Neural progenitor cell (in vitro differentiated cells): ENCODE measurements around the gene PCGF3. TPM values are rescaled to one million over a fixed set of nuclear protein-coding genes. Genes with fewer than 3 reads are reported as not detected.

Source experiments
- DNase-seq: peaks from one replicate; pipeline ENCODE4 v3.0.0-alpha.2; 2016; ENCODE audit warnings: low spot score
- H2AFZ ChIP-seq: fragments of 200-600 bp; sonication (generic); replicated peaks from 2 replicates; pipeline ENCODE4 v1.6.1; 2016; ENCODE audit warnings: antibody characterized with exemption
- H3F3A ChIP-seq: fragments of 200-600 bp; sonication (generic); 2 replicates; pipeline ENCODE4 v1.6.1; 2016; ENCODE audit warnings: antibody characterized with exemption, low read depth
- H3K27ac ChIP-seq: fragments of 200-600 bp; sonication (generic); 2 replicates; pipeline ENCODE4 v1.5.1; 2016; ENCODE audit warnings: mild to moderate bottlenecking
- H3K27me3 ChIP-seq: fragments of 200-600 bp; sonication (generic); 2 replicates; pipeline ENCODE4 v1.6.1; 2016; ENCODE audit warnings: mild to moderate bottlenecking, moderate library complexity
- H3K36me3 ChIP-seq: fragments of 200-600 bp; sonication (generic); 2 replicates; pipeline ENCODE4 v1.5.1; 2016
- H3K4me1 ChIP-seq: fragments of 200-600 bp; sonication (generic); 2 replicates; pipeline ENCODE4 v1.6.1; 2016; ENCODE audit warnings: mixed run types
- H3K4me2 ChIP-seq: fragments of 200-600 bp; sonication (generic); 2 replicates; pipeline ENCODE4 v1.6.1; 2016
- H3K4me3 ChIP-seq: fragments of 200-600 bp; sonication (generic); 2 replicates; pipeline ENCODE4 v1.5.1; 2016
- H3K79me2 ChIP-seq: fragments of 200-600 bp; sonication (generic); 2 replicates; pipeline ENCODE4 v1.6.1; 2016; ENCODE audit warnings: low read depth
- H3K9ac ChIP-seq: fragments of 200-600 bp; sonication (generic); 2 replicates; pipeline ENCODE4 v1.6.1; 2016
- H3K9me3 ChIP-seq: fragments of 200-600 bp; sonication (generic); 2 replicates; pipeline ENCODE4 v1.5.1; 2016; ENCODE audit warnings: low read depth
- H4K20me1 ChIP-seq: fragments of 200-600 bp; sonication (generic); 2 replicates; pipeline ENCODE4 v1.6.1; 2016; ENCODE audit warnings: low read depth
- H3K27ac Mint-ChIP-seq: 3 replicates; pipeline ENCODE4 v1.8.0; 2021; ENCODE audit warnings: mixed read lengths
- H3K27me3 Mint-ChIP-seq: 2 replicates; pipeline ENCODE4 v1.8.0; 2022; ENCODE audit warnings: low read depth, mild to moderate bottlenecking, inconsistent platforms, moderate library complexity, mixed read lengths; ENCODE audit not compliant: insufficient read depth
- H3K36me3 Mint-ChIP-seq: 3 replicates; pipeline ENCODE4 v1.8.0; 2021; ENCODE audit warnings: mixed read lengths
- H3K4me1 Mint-ChIP-seq: 3 replicates; pipeline ENCODE4 v1.8.0; 2021; ENCODE audit warnings: mixed read lengths
- H3K4me3 Mint-ChIP-seq: 3 replicates; pipeline ENCODE4 v1.8.0; 2021; ENCODE audit warnings: mild to moderate bottlenecking, moderate library complexity, mixed read lengths
- H3K9me3 Mint-ChIP-seq: 3 replicates; pipeline ENCODE4 v1.8.0; 2020; ENCODE audit warnings: mixed read lengths
- EZH2 ChIP-seq: fragments of 200-600 bp; sonication (generic); IDR thresholded peaks from 2 replicates; pipeline ENCODE4 v1.6.1; 2017; ENCODE audit warnings: antibody characterized with exemption, mild to moderate bottlenecking, moderate library complexity
- EZH2phosphoT487 ChIP-seq: fragments of 200-600 bp; sonication (generic); IDR thresholded peaks from 2 replicates; pipeline ENCODE4 v1.6.1; 2017; ENCODE audit warnings: antibody characterized with exemption
- total RNA-seq: library from RNA; depleted of rRNA; stranded (reverse); fragments of >200 nt; gene quantifications from 2 replicates; pipeline ENCODE4 v1.2.3, GENCODE V29; 2015; ENCODE audit warnings: low replicate concordance
- TF ChIP-seq, protein P1 (sequence below): fragments of 200-600 bp; sonication (generic); IDR thresholded peaks from 2 replicates; pipeline ENCODE4 v1.5.1; 2017; ENCODE audit warnings: antibody characterized with exemption, mild to moderate bottlenecking

PCGF3 gene
- total RNA-seq, 1 donor from 2014 or later: 44.7 TPM

DNA sequence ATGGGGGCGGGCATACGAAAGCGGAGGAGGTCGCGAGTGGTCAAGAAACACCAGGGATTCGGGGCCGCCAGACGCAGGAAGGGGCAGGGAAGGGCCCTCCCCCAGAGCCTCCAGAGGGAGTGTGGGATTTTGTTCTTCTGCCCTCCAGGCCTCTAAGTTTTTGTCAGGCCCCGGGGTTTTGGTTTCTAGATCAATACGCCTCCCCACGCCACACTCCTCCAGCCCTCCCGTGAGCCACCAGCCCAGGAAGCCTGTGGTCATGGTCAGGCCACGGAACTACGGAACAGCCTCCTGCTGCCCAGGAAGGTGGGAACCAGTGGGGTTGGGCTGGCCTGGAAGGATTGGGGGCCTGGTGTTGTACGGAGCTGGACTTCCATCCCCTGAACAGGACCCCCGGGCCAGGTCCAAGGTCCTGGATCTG lies 81.9 kb downstream of the PCGF3 start:
- no peak overlapping the region for H3K27ac ChIP-seq
- H3K4me1 Mint-ChIP-seq: peaks cover 20% of the 10 kb centered on the region
- H3K4me2 ChIP-seq: no peak overlapping the region
- no peak overlapping the region for H3K9ac ChIP-seq
- H3K36me3 Mint-ChIP-seq: no peaks in the 10 kb centered on the region
- H3F3A ChIP-seq: peaks cover 5% of the 10 kb centered on the region
- peaks cover 98% of the 10 kb centered on the region for H3K27me3 ChIP-seq
- H3K4me1 ChIP-seq: peaks cover 14% of the 10 kb centered on the region
- no peaks in the 10 kb centered on the region for H3K9me3 Mint-ChIP-seq
- no peak for TF ChIP-seq EZH2phosphoT487
- TF ChIP-seq EZH2: no peak
- TF ChIP-seq, protein P1, sequence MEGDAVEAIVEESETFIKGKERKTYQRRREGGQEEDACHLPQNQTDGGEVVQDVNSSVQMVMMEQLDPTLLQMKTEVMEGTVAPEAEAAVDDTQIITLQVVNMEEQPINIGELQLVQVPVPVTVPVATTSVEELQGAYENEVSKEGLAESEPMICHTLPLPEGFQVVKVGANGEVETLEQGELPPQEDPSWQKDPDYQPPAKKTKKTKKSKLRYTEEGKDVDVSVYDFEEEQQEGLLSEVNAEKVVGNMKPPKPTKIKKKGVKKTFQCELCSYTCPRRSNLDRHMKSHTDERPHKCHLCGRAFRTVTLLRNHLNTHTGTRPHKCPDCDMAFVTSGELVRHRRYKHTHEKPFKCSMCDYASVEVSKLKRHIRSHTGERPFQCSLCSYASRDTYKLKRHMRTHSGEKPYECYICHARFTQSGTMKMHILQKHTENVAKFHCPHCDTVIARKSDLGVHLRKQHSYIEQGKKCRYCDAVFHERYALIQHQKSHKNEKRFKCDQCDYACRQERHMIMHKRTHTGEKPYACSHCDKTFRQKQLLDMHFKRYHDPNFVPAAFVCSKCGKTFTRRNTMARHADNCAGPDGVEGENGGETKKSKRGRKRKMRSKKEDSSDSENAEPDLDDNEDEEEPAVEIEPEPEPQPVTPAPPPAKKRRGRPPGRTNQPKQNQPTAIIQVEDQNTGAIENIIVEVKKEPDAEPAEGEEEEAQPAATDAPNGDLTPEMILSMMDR: no peak
- peaks cover 20% of the 10 kb centered on the region for H4K20me1 ChIP-seq
- no peak overlapping the region for H3K4me3 ChIP-seq
- H2AFZ ChIP-seq: no peak overlapping the region
- no peaks in the 10 kb centered on the region for H3K36me3 ChIP-seq
- peak overlapping the region; percentile 35 for H3K4me3 Mint-ChIP-seq
- no peak for DNase-seq
- no peaks in the 10 kb centered on the region for H3K79me2 ChIP-seq
- H3K27me3 Mint-ChIP-seq: peaks cover 22% of the 10 kb centered on the region
- peak overlapping the region; percentile 19 for H3K27ac Mint-ChIP-seq
- no peaks in the 10 kb centered on the region for H3K9me3 ChIP-seq

DNA sequence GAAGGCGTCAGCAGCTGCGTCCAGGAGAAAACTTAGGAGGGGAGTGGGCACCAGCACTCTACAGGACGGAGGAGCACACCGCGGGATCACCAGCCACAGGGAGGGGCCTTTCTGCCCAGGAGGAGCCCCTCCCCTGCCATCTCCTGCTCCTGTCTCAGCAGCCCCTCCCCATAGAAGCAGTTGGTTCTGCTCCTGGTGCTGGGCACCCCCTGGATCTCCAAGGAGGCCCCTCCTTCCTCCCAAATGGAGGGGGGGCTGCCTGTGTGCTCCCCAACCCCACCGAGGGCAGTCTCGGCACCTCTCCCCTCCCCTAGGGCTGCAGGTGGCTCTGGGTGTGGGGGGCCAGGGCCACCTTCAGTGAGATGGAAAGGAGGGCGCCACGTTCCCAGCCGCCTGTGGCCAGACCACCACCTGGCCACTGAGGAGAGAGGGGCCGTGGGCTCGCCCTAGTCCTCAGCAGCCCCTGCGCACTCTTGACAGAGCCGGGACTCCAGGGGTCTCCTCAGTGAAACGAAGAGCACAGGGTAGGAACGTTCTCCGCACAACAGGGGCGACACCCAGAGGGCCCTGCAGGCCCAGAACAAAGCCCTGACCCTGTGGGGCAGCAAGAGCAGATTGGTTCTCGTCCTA lies 82.5 kb downstream of the PCGF3 start:
- TF ChIP-seq, protein P1: no peak
- TF ChIP-seq EZH2phosphoT487: no peak
- no peak for TF ChIP-seq EZH2
- peaks cover 19% of the 10 kb centered on the region for H3K4me1 Mint-ChIP-seq

DNA sequence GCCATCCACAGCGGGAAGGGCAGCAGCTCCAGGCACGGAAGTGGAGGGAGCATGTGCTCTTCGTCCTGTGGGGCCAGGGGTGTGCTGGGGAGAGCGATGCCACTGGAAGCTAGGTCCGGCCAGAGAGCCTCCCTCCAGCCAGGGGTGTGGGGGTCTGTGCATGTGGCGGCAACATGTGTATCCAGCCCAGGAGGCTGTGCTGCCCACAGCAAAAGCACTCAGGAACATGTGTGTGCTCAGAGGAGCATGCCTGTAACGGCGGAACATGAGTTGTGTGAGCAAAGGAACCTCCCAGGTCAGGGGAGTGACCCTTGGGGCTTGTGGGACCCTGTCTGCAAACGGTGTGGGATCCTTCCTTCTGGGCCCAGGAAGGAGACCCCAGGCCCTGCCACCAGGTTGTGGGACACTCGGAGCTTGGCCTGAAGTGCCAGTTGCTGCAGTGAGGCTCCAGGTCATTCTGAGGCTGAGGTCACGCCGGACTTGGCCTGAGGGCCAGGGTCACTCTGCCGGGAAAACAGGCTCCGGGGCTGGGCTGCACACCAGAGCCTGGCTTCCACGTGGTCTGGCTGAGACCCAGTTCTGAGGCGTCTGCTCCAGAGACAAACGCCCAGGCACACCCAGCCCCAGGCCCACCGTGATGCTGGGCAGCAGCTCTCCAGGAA lies 83.1 kb downstream of the PCGF3 start:
- no peaks in the 10 kb centered on the region for H3K36me3 ChIP-seq
- H3F3A ChIP-seq: peaks cover 5% of the 10 kb centered on the region
- Mint-ChIP-seq H3K36me3 (no peaks in the 10 kb centered on the region), H3K27me3 (peaks cover 23% of the 10 kb centered on the region), H3K4me1 (peaks cover 21% of the 10 kb centered on the region), H3K4me3 (no peak overlapping the region), H3K9me3 (no peaks in the 10 kb centered on the region), H3K27ac (no peak overlapping the region)
- peaks cover 20% of the 10 kb centered on the region for H4K20me1 ChIP-seq
- no peaks in the 10 kb centered on the region for H3K9me3 ChIP-seq
- H3K27ac ChIP-seq: no peak overlapping the region
- no peak overlapping the region for H2AFZ ChIP-seq
- no peak overlapping the region for H3K9ac ChIP-seq
- no peak for DNase-seq
- H3K79me2 ChIP-seq: no peaks in the 10 kb centered on the region
- H3K4me2 ChIP-seq: no peak overlapping the region
- H3K4me1 ChIP-seq: peaks cover 14% of the 10 kb centered on the region
- peaks cover 98% of the 10 kb centered on the region for H3K27me3 ChIP-seq
- TF ChIP-seq EZH2phosphoT487 (no peak), EZH2 (no peak)
- TF ChIP-seq, protein P1: no peak
- no peak overlapping the region for H3K4me3 ChIP-seq

More for the DNA sequence above, 82.5 kb downstream of the PCGF3 start:
- H3K4me2 ChIP-seq: no peak overlapping the region
- H3F3A ChIP-seq: peaks cover 5% of the 10 kb centered on the region
- peaks cover 20% of the 10 kb centered on the region for H4K20me1 ChIP-seq
- H3K4me3 Mint-ChIP-seq: no peak overlapping the region
- H2AFZ ChIP-seq: no peak overlapping the region
- no peaks in the 10 kb centered on the region for H3K36me3 ChIP-seq
- H3K4me3 ChIP-seq: no peak overlapping the region
- peaks cover 98% of the 10 kb centered on the region for H3K27me3 ChIP-seq
- H3K79me2 ChIP-seq: no peaks in the 10 kb centered on the region
- H3K27ac ChIP-seq: no peak overlapping the region
- H3K9me3 ChIP-seq: no peaks in the 10 kb centered on the region
- DNase-seq: no peak
- H3K9me3 Mint-ChIP-seq: no peaks in the 10 kb centered on the region
- peaks cover 21% of the 10 kb centered on the region for H3K27me3 Mint-ChIP-seq
- no peak overlapping the region for H3K27ac Mint-ChIP-seq
- no peak overlapping the region for H3K9ac ChIP-seq
- H3K36me3 Mint-ChIP-seq: no peaks in the 10 kb centered on the region
- H3K4me1 ChIP-seq: peaks cover 14% of the 10 kb centered on the region
